Tibial nerve (tissue), 3 donors: ENCODE measurements around the gene CFAP299.

Experiments
- POLR2A ChIP-seq, 2 donors: fragments of 450-650 bp; IDR thresholded peaks; one replicate each; pipeline ENCODE4 v1.6.1; 2017; ENCODE audit warnings: antibody characterized with exemption in 2 of 2, mild to moderate bottlenecking in 2 of 2, moderate library complexity in 2 of 2
- TF ChIP-seq, protein P1 (sequence below), 5 experiments: fragments of 200-600 bp in 3 of 5; fragments of 450-650 bp in 2 of 5; sonication (generic) in 3 of 5; IDR thresholded peaks; one replicate each; pipeline ENCODE4 v1.5.1; 2016 to 2019; ENCODE audit warnings: antibody characterized with exemption in 5 of 5, mild to moderate bottlenecking in 3 of 5, moderate library complexity in 2 of 5

DNA sequence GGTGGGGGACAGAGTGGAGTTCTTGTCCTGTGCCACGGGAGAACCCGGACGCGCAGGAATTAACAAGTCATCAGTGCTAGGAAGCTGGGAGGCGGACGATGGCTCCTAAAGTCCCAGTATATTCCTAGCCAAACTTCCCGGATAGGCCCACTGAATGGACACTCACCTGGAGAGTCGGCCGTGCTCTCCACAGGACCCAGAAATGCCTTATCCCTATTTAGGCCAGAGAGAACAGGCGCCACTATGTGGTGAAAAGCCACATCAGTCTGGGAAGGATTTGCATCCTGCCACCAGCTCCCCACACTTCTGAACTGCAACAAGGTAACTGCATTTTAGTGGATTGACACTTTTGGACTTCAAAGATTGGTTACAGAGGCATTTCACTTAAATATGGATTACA is 1.1 kb downstream of the CFAP299 start:
- TF ChIP-seq, protein P1, sequence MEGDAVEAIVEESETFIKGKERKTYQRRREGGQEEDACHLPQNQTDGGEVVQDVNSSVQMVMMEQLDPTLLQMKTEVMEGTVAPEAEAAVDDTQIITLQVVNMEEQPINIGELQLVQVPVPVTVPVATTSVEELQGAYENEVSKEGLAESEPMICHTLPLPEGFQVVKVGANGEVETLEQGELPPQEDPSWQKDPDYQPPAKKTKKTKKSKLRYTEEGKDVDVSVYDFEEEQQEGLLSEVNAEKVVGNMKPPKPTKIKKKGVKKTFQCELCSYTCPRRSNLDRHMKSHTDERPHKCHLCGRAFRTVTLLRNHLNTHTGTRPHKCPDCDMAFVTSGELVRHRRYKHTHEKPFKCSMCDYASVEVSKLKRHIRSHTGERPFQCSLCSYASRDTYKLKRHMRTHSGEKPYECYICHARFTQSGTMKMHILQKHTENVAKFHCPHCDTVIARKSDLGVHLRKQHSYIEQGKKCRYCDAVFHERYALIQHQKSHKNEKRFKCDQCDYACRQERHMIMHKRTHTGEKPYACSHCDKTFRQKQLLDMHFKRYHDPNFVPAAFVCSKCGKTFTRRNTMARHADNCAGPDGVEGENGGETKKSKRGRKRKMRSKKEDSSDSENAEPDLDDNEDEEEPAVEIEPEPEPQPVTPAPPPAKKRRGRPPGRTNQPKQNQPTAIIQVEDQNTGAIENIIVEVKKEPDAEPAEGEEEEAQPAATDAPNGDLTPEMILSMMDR (IDR thresholded peaks at IDR 0.05): no peak
- no peak for TF ChIP-seq POLR2A (IDR thresholded peaks at IDR 0.05)
